H1 (cell line): Measurements from ENCODE around the gene ZNF536. TPM values are rescaled to one million over a fixed set of nuclear protein-coding genes. Genes with fewer than 3 reads are reported as not detected.

ENCODE experiments used
- ATF2 ChIP-seq: IDR thresholded peaks from 2 replicates; pipeline ENCODE4 v1.6.1; 2012; ENCODE audit warnings: low read length, inconsistent platforms
- E2F6 ChIP-seq: IDR thresholded peaks from 2 replicates; pipeline ENCODE4 v1.6.1; 2012; ENCODE audit warnings: inconsistent platforms
- EZH2 ChIP-seq: fragments of 200-600 bp; sonication (generic); IDR thresholded peaks from 2 replicates; pipeline ENCODE4 v1.7.1; 2012; ENCODE audit warnings: low read depth, mild to moderate bottlenecking, moderate library complexity, low read length, inconsistent platforms; ENCODE audit not compliant: severe bottlenecking
- KDM5A ChIP-seq: fragments of 200-600 bp; IDR thresholded peaks from 2 replicates; pipeline ENCODE4 v1.7.1; 2012; ENCODE audit warnings: mild to moderate bottlenecking, low read length, inconsistent platforms, mixed read lengths
- RBBP5 ChIP-seq: IDR thresholded peaks from 2 replicates; pipeline ENCODE4 v1.7.1; 2012; ENCODE audit warnings: low read depth, mild to moderate bottlenecking, inconsistent platforms, low read length, moderate library complexity, borderline replicate concordance
- polyA plus RNA-seq, 7 experiments: library from polyadenylated mRNA; depleted of rRNA in 3 of 7; stranded (reverse) in 5 of 7; unstranded in 2 of 7; fragments of >200 nt in 5 of 7; fragments of 200-250 nt in 2 of 7; gene quantifications; 1 replicate in 5 of 7; 2 replicates in 1 of 7; 4 replicates in 1 of 7; pipeline versions ENCODE4 v1.2.1 to v1.2.3, GENCODE V29; 2011 to 2013; ENCODE audit warnings: missing spikeins in 2 of 7, mixed read lengths in 2 of 7
- total RNA-seq: library from RNA; stranded (reverse); fragmentation: NEBNext Ultra II Directional; extraction: Animal tissue kit (Norgen Biotek cat#: 25700); gene quantifications from 2 replicates; pipeline ENCODE4 v1.2.1, GENCODE V29; 2021
- TF ChIP-seq, protein P1 (sequence below): fragments of 300-600 bp; sonication (generic); IDR thresholded peaks from 2 replicates; pipeline ENCODE4 v1.7.1; 2012; ENCODE audit warnings: low read length, moderate library complexity, mild to moderate bottlenecking, inconsistent platforms; ENCODE audit not compliant: insufficient replicate concordance

Gene ZNF536
- total and polyA plus RNA-seq, 2 of the 8 experiments (the other 6 are each of a cell fraction or from before 2014, with no cell fraction given), result 0.09 to 0.11 TPM

- TF ChIP-seq, protein P1, sequence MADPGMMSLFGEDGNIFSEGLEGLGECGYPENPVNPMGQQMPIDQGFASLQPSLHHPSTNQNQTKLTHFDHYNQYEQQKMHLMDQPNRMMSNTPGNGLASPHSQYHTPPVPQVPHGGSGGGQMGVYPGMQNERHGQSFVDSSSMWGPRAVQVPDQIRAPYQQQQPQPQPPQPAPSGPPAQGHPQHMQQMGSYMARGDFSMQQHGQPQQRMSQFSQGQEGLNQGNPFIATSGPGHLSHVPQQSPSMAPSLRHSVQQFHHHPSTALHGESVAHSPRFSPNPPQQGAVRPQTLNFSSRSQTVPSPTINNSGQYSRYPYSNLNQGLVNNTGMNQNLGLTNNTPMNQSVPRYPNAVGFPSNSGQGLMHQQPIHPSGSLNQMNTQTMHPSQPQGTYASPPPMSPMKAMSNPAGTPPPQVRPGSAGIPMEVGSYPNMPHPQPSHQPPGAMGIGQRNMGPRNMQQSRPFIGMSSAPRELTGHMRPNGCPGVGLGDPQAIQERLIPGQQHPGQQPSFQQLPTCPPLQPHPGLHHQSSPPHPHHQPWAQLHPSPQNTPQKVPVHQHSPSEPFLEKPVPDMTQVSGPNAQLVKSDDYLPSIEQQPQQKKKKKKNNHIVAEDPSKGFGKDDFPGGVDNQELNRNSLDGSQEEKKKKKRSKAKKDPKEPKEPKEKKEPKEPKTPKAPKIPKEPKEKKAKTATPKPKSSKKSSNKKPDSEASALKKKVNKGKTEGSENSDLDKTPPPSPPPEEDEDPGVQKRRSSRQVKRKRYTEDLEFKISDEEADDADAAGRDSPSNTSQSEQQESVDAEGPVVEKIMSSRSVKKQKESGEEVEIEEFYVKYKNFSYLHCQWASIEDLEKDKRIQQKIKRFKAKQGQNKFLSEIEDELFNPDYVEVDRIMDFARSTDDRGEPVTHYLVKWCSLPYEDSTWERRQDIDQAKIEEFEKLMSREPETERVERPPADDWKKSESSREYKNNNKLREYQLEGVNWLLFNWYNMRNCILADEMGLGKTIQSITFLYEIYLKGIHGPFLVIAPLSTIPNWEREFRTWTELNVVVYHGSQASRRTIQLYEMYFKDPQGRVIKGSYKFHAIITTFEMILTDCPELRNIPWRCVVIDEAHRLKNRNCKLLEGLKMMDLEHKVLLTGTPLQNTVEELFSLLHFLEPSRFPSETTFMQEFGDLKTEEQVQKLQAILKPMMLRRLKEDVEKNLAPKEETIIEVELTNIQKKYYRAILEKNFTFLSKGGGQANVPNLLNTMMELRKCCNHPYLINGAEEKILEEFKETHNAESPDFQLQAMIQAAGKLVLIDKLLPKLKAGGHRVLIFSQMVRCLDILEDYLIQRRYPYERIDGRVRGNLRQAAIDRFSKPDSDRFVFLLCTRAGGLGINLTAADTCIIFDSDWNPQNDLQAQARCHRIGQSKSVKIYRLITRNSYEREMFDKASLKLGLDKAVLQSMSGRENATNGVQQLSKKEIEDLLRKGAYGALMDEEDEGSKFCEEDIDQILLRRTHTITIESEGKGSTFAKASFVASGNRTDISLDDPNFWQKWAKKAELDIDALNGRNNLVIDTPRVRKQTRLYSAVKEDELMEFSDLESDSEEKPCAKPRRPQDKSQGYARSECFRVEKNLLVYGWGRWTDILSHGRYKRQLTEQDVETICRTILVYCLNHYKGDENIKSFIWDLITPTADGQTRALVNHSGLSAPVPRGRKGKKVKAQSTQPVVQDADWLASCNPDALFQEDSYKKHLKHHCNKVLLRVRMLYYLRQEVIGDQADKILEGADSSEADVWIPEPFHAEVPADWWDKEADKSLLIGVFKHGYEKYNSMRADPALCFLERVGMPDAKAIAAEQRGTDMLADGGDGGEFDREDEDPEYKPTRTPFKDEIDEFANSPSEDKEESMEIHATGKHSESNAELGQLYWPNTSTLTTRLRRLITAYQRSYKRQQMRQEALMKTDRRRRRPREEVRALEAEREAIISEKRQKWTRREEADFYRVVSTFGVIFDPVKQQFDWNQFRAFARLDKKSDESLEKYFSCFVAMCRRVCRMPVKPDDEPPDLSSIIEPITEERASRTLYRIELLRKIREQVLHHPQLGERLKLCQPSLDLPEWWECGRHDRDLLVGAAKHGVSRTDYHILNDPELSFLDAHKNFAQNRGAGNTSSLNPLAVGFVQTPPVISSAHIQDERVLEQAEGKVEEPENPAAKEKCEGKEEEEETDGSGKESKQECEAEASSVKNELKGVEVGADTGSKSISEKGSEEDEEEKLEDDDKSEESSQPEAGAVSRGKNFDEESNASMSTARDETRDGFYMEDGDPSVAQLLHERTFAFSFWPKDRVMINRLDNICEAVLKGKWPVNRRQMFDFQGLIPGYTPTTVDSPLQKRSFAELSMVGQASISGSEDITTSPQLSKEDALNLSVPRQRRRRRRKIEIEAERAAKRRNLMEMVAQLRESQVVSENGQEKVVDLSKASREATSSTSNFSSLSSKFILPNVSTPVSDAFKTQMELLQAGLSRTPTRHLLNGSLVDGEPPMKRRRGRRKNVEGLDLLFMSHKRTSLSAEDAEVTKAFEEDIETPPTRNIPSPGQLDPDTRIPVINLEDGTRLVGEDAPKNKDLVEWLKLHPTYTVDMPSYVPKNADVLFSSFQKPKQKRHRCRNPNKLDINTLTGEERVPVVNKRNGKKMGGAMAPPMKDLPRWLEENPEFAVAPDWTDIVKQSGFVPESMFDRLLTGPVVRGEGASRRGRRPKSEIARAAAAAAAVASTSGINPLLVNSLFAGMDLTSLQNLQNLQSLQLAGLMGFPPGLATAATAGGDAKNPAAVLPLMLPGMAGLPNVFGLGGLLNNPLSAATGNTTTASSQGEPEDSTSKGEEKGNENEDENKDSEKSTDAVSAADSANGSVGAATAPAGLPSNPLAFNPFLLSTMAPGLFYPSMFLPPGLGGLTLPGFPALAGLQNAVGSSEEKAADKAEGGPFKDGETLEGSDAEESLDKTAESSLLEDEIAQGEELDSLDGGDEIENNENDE, result no peak
- TF ChIP-seq EZH2 (no peak), KDM5A (no peak), ATF2 (no peak), RBBP5 (no peak), E2F6 (no peak)
Observed at GRCh38 chr19:30344446-30345425, 27.4 kb upstream of the ZNF536 start (continued).
